Non-pigmented ciliary epithelial cell (primary cell): ENCODE data around the gene CCDC136.

Experiments used
- DNase-seq: peaks from one replicate; pipeline ENCODE4 v3.0.0-alpha.2; 2010; ENCODE audit warnings: low read depth

The CCDC136 gene

GRCh38 chr7:128777156-128778123 is 14.3 kb upstream of the CCDC136 start:
- no peak for DNase-seq

- no peak for DNase-seq
Measured at GRCh38 chr7:128778946-128779345, 12.8 kb upstream of the CCDC136 start.

GRCh38 chr7:128781126-128781525 is 10.6 kb upstream of the CCDC136 start:
- no peak for DNase-seq

- DNase-seq, result no peak
Measured at GRCh38 chr7:128781851-128782250, 9.9 kb upstream of the CCDC136 start.

- DNase-seq, result peak; percentile 53
Measured at GRCh38 chr7:128783143-128783861, 8.5 kb upstream of the CCDC136 start.

- no peak for DNase-seq
Measured at GRCh38 chr7:128785738-128786137, 6.0 kb upstream of the CCDC136 start.

- no peak for DNase-seq
Measured at GRCh38 chr7:128788446-128789412, 3.0 kb upstream of the CCDC136 start.

- no peak for DNase-seq
Measured at GRCh38 chr7:128790315-128791041, 1.3 kb upstream of the CCDC136 start.

- no peak for DNase-seq
Measured at GRCh38 chr7:128791972-128792327, 182 bp downstream of the CCDC136 start.

GRCh38 chr7:128792471-128793180 is 858 bp downstream of the CCDC136 start:
- no peak for DNase-seq

GRCh38 chr7:128793181-128793547 is 1.4 kb downstream of the CCDC136 start:
- DNase-seq, result no peak

GRCh38 chr7:128794020-128794419 is 2.3 kb downstream of the CCDC136 start:
- no peak for DNase-seq

- no peak for DNase-seq
Measured at GRCh38 chr7:128794436-128794835, 2.7 kb downstream of the CCDC136 start.

GRCh38 chr7:128795129-128795528 is 3.4 kb downstream of the CCDC136 start:
- no peak for DNase-seq

GRCh38 chr7:128796327-128796726 is 4.6 kb downstream of the CCDC136 start:
- DNase-seq, result peak; percentile 24

GRCh38 chr7:128799451-128799850 is 7.7 kb downstream of the CCDC136 start:
- no peak for DNase-seq

GRCh38 chr7:128800567-128800966 is 8.8 kb downstream of the CCDC136 start:
- DNase-seq, result no peak

- DNase-seq, result no peak
Measured at GRCh38 chr7:128801003-128801402, 9.2 kb downstream of the CCDC136 start.

- no peak for DNase-seq
Measured at GRCh38 chr7:128801667-128802418, 10.1 kb downstream of the CCDC136 start.

GRCh38 chr7:128804484-128804883 is 12.7 kb downstream of the CCDC136 start:
- no peak for DNase-seq
